ENCODE data around the gene FGF5.

DNA sequence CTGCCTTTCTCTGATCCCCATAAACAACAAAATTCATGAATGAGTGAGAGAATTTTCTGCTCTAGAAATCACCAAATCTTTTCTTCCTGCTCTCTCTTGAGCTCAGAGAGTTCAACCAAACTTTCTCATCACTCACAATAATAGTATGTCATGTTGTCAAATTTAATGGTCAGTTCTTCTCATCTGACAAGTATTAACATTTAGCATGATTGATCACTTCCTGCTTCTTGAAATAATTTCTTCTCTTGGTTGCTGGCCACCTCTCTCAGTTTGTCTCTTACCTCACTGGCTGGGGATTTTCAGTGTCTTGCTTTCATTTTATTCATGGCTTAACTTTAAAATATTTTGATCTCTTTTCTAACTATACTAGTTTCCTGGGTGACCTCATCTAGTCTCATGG lies 25.5 kb upstream of the FGF5 start:
- TF ChIP-seq, protein P1, sequence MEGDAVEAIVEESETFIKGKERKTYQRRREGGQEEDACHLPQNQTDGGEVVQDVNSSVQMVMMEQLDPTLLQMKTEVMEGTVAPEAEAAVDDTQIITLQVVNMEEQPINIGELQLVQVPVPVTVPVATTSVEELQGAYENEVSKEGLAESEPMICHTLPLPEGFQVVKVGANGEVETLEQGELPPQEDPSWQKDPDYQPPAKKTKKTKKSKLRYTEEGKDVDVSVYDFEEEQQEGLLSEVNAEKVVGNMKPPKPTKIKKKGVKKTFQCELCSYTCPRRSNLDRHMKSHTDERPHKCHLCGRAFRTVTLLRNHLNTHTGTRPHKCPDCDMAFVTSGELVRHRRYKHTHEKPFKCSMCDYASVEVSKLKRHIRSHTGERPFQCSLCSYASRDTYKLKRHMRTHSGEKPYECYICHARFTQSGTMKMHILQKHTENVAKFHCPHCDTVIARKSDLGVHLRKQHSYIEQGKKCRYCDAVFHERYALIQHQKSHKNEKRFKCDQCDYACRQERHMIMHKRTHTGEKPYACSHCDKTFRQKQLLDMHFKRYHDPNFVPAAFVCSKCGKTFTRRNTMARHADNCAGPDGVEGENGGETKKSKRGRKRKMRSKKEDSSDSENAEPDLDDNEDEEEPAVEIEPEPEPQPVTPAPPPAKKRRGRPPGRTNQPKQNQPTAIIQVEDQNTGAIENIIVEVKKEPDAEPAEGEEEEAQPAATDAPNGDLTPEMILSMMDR (tag by site-specific recombination; IDR thresholded peaks at IDR 0.05) = no peak
- TF ChIP-seq ZNF311 (tag by site-specific recombination; IDR thresholded peaks at IDR 0.05; ENCODE audit: borderline replicate concordance) (no peak), BCL11B (tag by site-specific recombination; IDR thresholded peaks at IDR 0.05; ENCODE audit: low read depth) (no peak), ZNF558 (tag by site-specific recombination; IDR thresholded peaks at IDR 0.05) (no peak), ZNF37A (tag by site-specific recombination; IDR thresholded peaks at IDR 0.05) (no peak), ZNF654 (tag by site-specific recombination; IDR thresholded peaks at IDR 0.05; ENCODE audit: low read depth) (no peak), SP2 (tag by site-specific recombination; IDR thresholded peaks at IDR 0.05) (no peak)
- TF ChIP-seq, protein P2, sequence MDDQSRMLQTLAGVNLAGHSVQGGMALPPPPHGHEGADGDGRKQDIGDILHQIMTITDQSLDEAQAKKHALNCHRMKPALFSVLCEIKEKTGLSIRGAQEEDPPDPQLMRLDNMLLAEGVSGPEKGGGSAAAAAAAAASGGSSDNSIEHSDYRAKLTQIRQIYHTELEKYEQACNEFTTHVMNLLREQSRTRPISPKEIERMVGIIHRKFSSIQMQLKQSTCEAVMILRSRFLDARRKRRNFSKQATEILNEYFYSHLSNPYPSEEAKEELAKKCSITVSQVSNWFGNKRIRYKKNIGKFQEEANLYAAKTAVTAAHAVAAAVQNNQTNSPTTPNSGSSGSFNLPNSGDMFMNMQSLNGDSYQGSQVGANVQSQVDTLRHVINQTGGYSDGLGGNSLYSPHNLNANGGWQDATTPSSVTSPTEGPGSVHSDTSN (CRISPR knock-in tag; IDR thresholded peaks at IDR 0.05) = no peak
